Lung microvascular endothelial cell (primary cell): Measurements from ENCODE around the gene MBD3L2. TPM values are rescaled to one million over a fixed set of nuclear protein-coding genes. Genes with fewer than 3 reads are reported as not detected.

ENCODE experiments used
- total RNA-seq: library from RNA; depleted of rRNA; stranded (reverse); fragments of >200 nt; gene quantifications from 2 replicates; pipeline ENCODE4 v1.2.1, GENCODE V29; 2014

MBD3L2 gene
- total RNA-seq, 1 donor from 2014 or later, result not detected

Other genes with a start within 250 kb of the MBD3L2 start
- not detected in 2 replicates for gene ADGRE1, start 161.7 kb upstream of the MBD3L2 start, total RNA-seq
- gene MBD3L2B, start 27.9 kb upstream of the MBD3L2 start, total RNA-seq, result not detected in 2 replicates
- not detected in 2 replicates for gene MBD3L5, start 18.7 kb upstream of the MBD3L2 start, total RNA-seq
- gene MBD3L4, start 9.1 kb upstream of the MBD3L2 start, total RNA-seq, result not detected in 2 replicates
- not detected in 2 replicates for gene MBD3L3, start 9.4 kb downstream of the MBD3L2 start, total RNA-seq
- 10.0 and 17.5 TPM in 2 replicates for gene ZNF557, start 20.4 kb downstream of the MBD3L2 start, total RNA-seq
- gene INSR, start 245.1 kb downstream of the MBD3L2 start, total RNA-seq, result 28.0 and 42.9 TPM in 2 replicates